Ecto neural progenitor cell (in vitro differentiated cells): Measurements from ENCODE around the gene SLC45A3.
"Not testable (repeated sequence)": the region's sequence is repeated elsewhere in the genome, so short reads cannot be mapped to it uniquely, and the experiment has no call there.

Experiments used
- DNase-seq: peaks from one replicate; pipeline ENCODE4 v3.0.0-alpha.2; 2018; ENCODE audit warnings: low spot score

The SLC45A3 gene

GRCh38 chr1:205636138-205636530 is 44.2 kb downstream of the SLC45A3 start:
- DNase-seq: not testable (repeated sequence)

- no peak for DNase-seq
Observed at GRCh38 chr1:205633421-205633976, 46.8 kb downstream of the SLC45A3 start.

- DNase-seq: no peak
Observed at GRCh38 chr1:205632669-205633169, 47.6 kb downstream of the SLC45A3 start.

- peak; percentile 99 for DNase-seq
Observed at GRCh38 chr1:205631768-205632668, 48.3 kb downstream of the SLC45A3 start, which contains the start of gene ELK4. TSS of gene ELK4 (minus strand) at chr1:205632011. CDS start at chr1:205623882, 8,129 bp downstream.

GRCh38 chr1:205631010-205631767 is 49.1 kb downstream of the SLC45A3 start:
- DNase-seq: peak; percentile 84

- DNase-seq: no peak
Observed at GRCh38 chr1:205630651-205631009, 49.7 kb downstream of the SLC45A3 start.

- no peak for DNase-seq
Observed at GRCh38 chr1:205630241-205630640, 50.1 kb downstream of the SLC45A3 start.

GRCh38 chr1:205629751-205630150 is 50.6 kb downstream of the SLC45A3 start:
- DNase-seq: no peak

GRCh38 chr1:205627956-205628355 is 52.4 kb downstream of the SLC45A3 start:
- no peak for DNase-seq

GRCh38 chr1:205626216-205626615 is 54.1 kb downstream of the SLC45A3 start:
- no peak for DNase-seq

GRCh38 chr1:205623646-205624045 is 56.7 kb downstream of the SLC45A3 start:
- no peak for DNase-seq

GRCh38 chr1:205620269-205620668 is 60.0 kb downstream of the SLC45A3 start:
- DNase-seq: no peak

GRCh38 chr1:205619376-205619775 is 60.9 kb downstream of the SLC45A3 start:
- DNase-seq: no peak

GRCh38 chr1:205616563-205617293 is 63.6 kb downstream of the SLC45A3 start:
- no peak for DNase-seq

GRCh38 chr1:205615789-205616188 is 64.5 kb downstream of the SLC45A3 start:
- DNase-seq: no peak

- no peak for DNase-seq
Observed at GRCh38 chr1:205613854-205614412, 66.4 kb downstream of the SLC45A3 start.

GRCh38 chr1:205612556-205612955 is 67.8 kb downstream of the SLC45A3 start:
- DNase-seq: no peak

GRCh38 chr1:205612104-205612503 is 68.2 kb downstream of the SLC45A3 start:
- DNase-seq: no peak

- DNase-seq: no peak
Observed at GRCh38 chr1:205610901-205611466, 69.3 kb downstream of the SLC45A3 start.

- DNase-seq: no peak
Observed at GRCh38 chr1:205610036-205610435, 70.3 kb downstream of the SLC45A3 start.
